KMS-11 (cell line): ENCODE results near the gene CLEC6A.

Source experiments
- H2AFZ ChIP-seq: fragments of 200-600 bp; sonication (generic); 2 replicates; pipeline ENCODE4 v1.6.1; 2016; ENCODE audit warnings: antibody characterized with exemption, mixed run types, low read depth
- H3K27ac ChIP-seq: fragments of 200-600 bp; sonication (generic); 2 replicates; pipeline ENCODE4 v1.6.1; 2016; ENCODE audit warnings: mild to moderate bottlenecking, mixed run types
- H3K27me3 ChIP-seq: fragments of 200-600 bp; sonication (generic); 2 replicates; pipeline ENCODE4 v1.6.1; 2017; ENCODE audit warnings: mild to moderate bottlenecking, low read depth, mixed run types, moderate library complexity; ENCODE audit not compliant: insufficient read depth
- H3K36me3 ChIP-seq: fragments of 200-600 bp; sonication (generic); 2 replicates; pipeline ENCODE4 v1.6.1; 2017; ENCODE audit warnings: mild to moderate bottlenecking, mixed run types; ENCODE audit not compliant: insufficient read depth
- H3K4me1 ChIP-seq: fragments of 200-600 bp; sonication (generic); 2 replicates; pipeline ENCODE4 v1.6.1; 2016; ENCODE audit warnings: mild to moderate bottlenecking, low read depth, mixed run types; ENCODE audit not compliant: poor library complexity, severe bottlenecking
- H3K4me2 ChIP-seq: fragments of 200-600 bp; sonication (generic); 2 replicates; pipeline ENCODE4 v1.7.0; 2016; ENCODE audit warnings: mild to moderate bottlenecking, mixed run types
- H3K4me3 ChIP-seq: fragments of 200-600 bp; sonication (generic); IDR thresholded peaks from 2 replicates; pipeline ENCODE4 v1.6.1; 2017; ENCODE audit warnings: low read depth, low read length, mixed read lengths; ENCODE audit not compliant: insufficient read depth
- H3K79me2 ChIP-seq: fragments of 200-600 bp; sonication (generic); 2 replicates; pipeline ENCODE4 v1.6.1; 2016; ENCODE audit warnings: low read depth, mixed run types; ENCODE audit not compliant: insufficient read depth
- H3K9ac ChIP-seq: fragments of 200-600 bp; sonication (generic); 2 replicates; pipeline ENCODE4 v1.6.1; 2016; ENCODE audit warnings: mild to moderate bottlenecking, mixed run types
- H4K20me1 ChIP-seq: fragments of 200-600 bp; sonication (generic); 2 replicates; pipeline ENCODE4 v1.6.1; 2016; ENCODE audit warnings: mild to moderate bottlenecking, mixed run types; ENCODE audit not compliant: insufficient read depth
- TF ChIP-seq, protein P1 (sequence below): fragments of 200-600 bp; sonication (generic); conservative IDR thresholded peaks from 2 replicates; pipeline ENCODE4 v1.6.1; 2017; ENCODE audit warnings: low read depth, mild to moderate bottlenecking, antibody characterized with exemption, low read length, moderate library complexity, mixed read lengths

CLEC6A gene

DNA sequence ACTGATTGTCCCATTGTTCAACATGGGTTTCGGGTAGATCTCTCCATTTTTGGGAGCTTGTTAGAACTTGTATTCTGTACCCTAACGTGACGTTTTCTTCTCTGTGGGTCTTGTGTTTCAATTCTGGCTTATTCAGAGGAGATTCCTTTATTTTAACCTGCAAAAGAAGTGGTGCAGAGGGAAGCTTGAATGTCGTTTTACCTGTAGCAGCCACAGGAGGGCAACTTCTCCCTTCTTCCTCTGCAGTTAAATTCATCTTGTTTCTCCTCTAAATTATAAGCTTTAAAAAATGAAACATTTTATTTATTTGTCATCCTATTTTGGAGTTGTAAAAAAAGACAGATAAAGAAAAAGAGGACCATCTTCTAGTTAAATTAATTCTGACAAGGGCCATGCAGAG is 43.9 kb downstream of the CLEC6A start:
- Histone ChIP-seq H4K20me1 (no peaks in the 10 kb centered on the region), H3K79me2 (no peaks in the 10 kb centered on the region), H3K4me3 (no peak overlapping the region), H2AFZ (no peak overlapping the region), H3K9ac (no peak overlapping the region), H3K4me2 (no peak overlapping the region), H3K4me1 (peaks cover 5% of the 10 kb centered on the region), H3K27ac (no peak overlapping the region), H3K36me3 (no peaks in the 10 kb centered on the region), H3K27me3 (no peaks in the 10 kb centered on the region)
- TF ChIP-seq, protein P1, sequence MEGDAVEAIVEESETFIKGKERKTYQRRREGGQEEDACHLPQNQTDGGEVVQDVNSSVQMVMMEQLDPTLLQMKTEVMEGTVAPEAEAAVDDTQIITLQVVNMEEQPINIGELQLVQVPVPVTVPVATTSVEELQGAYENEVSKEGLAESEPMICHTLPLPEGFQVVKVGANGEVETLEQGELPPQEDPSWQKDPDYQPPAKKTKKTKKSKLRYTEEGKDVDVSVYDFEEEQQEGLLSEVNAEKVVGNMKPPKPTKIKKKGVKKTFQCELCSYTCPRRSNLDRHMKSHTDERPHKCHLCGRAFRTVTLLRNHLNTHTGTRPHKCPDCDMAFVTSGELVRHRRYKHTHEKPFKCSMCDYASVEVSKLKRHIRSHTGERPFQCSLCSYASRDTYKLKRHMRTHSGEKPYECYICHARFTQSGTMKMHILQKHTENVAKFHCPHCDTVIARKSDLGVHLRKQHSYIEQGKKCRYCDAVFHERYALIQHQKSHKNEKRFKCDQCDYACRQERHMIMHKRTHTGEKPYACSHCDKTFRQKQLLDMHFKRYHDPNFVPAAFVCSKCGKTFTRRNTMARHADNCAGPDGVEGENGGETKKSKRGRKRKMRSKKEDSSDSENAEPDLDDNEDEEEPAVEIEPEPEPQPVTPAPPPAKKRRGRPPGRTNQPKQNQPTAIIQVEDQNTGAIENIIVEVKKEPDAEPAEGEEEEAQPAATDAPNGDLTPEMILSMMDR, result peak; percentile 23; the same call in 1 of the 2 replicates

DNA sequence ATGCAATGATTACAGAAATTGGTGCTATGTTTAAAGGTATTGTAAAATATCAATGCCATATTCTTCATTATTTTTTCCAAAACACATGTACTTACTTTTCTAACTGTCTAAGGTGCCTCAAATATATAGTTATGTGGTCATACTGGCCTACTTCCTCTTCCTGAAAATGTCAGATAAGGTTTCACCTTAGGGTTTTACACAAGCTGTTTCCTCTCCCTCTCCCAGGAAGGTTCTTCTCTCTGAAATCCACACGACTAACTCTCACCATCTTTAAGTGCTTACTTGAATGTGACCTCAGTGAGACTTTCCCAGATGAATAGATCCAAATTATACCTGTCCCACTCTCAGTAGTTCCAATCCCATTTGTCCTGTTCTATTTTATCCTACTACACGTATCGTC is 46.0 kb downstream of the CLEC6A start:
- Histone ChIP-seq H3K27me3 (no peaks in the 10 kb centered on the region), H3K4me2 (no peak overlapping the region), H2AFZ (no peak overlapping the region), H3K4me1 (peaks cover 5% of the 10 kb centered on the region), H3K79me2 (no peaks in the 10 kb centered on the region), H3K27ac (no peak overlapping the region), H3K36me3 (no peaks in the 10 kb centered on the region), H3K9ac (no peak overlapping the region), H3K4me3 (no peak overlapping the region), H4K20me1 (no peaks in the 10 kb centered on the region)
- TF ChIP-seq, protein P1, result no peak

DNA sequence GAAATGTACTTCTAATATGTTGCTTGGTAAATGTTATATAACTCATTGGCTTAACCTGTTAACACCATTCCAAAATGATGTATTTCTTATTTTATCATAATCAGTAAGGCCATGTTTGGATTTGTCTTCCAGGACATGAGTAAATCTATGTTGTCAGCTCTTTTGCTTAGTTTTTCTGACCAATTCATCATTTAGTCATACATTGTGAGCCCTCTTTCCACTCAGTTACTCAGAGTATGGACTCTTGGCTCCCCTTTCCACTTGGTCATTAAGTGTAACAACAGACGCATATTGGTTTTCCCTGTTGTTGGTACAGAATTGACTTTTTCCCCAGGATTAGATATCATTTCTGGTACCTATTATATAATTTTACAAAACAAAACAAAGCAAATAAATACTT is 48.6 kb downstream of the CLEC6A start:
- TF ChIP-seq, protein P1, result no peak
- H3K4me1 ChIP-seq, result peaks cover 5% of the 10 kb centered on the region
- no peaks in the 10 kb centered on the region for H3K27me3 ChIP-seq

DNA sequence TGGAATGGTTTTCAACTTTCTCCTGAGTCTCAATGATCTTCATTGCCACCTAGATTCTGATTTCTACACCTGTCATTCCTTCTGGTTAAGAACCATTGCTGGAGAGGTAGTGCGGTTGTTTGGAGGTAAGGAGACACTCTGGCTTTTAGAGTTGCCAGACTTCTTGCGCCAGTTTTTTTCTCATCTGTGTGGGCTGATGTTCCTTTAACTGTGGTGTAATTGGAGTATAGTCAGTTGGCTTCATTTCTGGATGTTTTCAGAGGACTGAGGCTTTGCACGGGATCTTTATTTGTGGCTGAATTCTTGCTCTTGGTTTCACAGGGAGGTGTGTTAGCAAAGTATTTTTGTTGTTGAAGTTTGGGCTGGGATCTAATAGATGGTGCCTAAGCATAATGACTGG is 51.8 kb downstream of the CLEC6A start:
- H3K27me3 ChIP-seq, result no peaks in the 10 kb centered on the region
- no peaks in the 10 kb centered on the region for H3K36me3 ChIP-seq
- TF ChIP-seq, protein P1, result no peak
- no peak overlapping the region for H3K4me3 ChIP-seq
- H3K4me1 ChIP-seq, result no peaks in the 10 kb centered on the region
- no peaks in the 10 kb centered on the region for H3K79me2 ChIP-seq
- H2AFZ ChIP-seq, result no peak overlapping the region
- no peak overlapping the region for H3K4me2 ChIP-seq
- H3K9ac ChIP-seq, result no peak overlapping the region
- H3K27ac ChIP-seq, result no peak overlapping the region
- no peaks in the 10 kb centered on the region for H4K20me1 ChIP-seq

More for the DNA sequence above, 48.6 kb downstream of the CLEC6A start:
- no peak overlapping the region for H2AFZ ChIP-seq
- H3K79me2 ChIP-seq, result no peaks in the 10 kb centered on the region
- H3K9ac ChIP-seq, result no peak overlapping the region
- no peak overlapping the region for H3K4me2 ChIP-seq
- H3K4me3 ChIP-seq, result no peak overlapping the region
- no peak overlapping the region for H3K27ac ChIP-seq
- no peaks in the 10 kb centered on the region for H3K36me3 ChIP-seq
- no peaks in the 10 kb centered on the region for H4K20me1 ChIP-seq
